HG03521 (cell line): ENCODE measurements around the gene CERS3.
"Not testable (repeated sequence)": the region's sequence is repeated elsewhere in the genome, so short reads cannot be mapped to it uniquely, and the experiment has no call there.

Source experiments
- ATAC-seq: cut with Tn5 transposase; IDR thresholded peaks from one replicate; pipeline ENCODE4 v1.9.1; 2021; ENCODE audit warnings: mild to moderate bottlenecking, moderate library complexity; ENCODE audit not compliant: unreplicated experiment

CERS3 gene

GRCh38 chr15:100468285-100468684 lies 60.5 kb downstream of the CERS3 start:
- no peak for ATAC-seq

GRCh38 chr15:100466073-100466472 lies 62.7 kb downstream of the CERS3 start:
- ATAC-seq: no peak

- ATAC-seq: no peak
These were observed 63.9 kb downstream of the CERS3 start for GRCh38 chr15:100464888-100465287.

GRCh38 chr15:100464256-100464655 lies 64.5 kb downstream of the CERS3 start:
- no peak for ATAC-seq

GRCh38 chr15:100463515-100463914 lies 65.2 kb downstream of the CERS3 start:
- no peak for ATAC-seq

GRCh38 chr15:100461049-100461448 lies 67.7 kb downstream of the CERS3 start:
- ATAC-seq: no peak

- no peak for ATAC-seq
These were observed 71.5 kb downstream of the CERS3 start for GRCh38 chr15:100457201-100457600.

GRCh38 chr15:100454148-100454547 lies 74.6 kb downstream of the CERS3 start:
- ATAC-seq: no peak

GRCh38 chr15:100448481-100448880 lies 80.3 kb downstream of the CERS3 start:
- ATAC-seq: no peak

- not testable (repeated sequence) for ATAC-seq
These were observed 87.7 kb downstream of the CERS3 start for GRCh38 chr15:100441063-100441462.

- no peak for ATAC-seq
These were observed 89.2 kb downstream of the CERS3 start for GRCh38 chr15:100439514-100439913.

GRCh38 chr15:100438570-100438969 lies 90.2 kb downstream of the CERS3 start:
- ATAC-seq: peak; percentile 75

GRCh38 chr15:100437261-100437660 lies 91.5 kb downstream of the CERS3 start:
- ATAC-seq: no peak

GRCh38 chr15:100434561-100434960 lies 94.2 kb downstream of the CERS3 start:
- ATAC-seq: no peak

- no peak for ATAC-seq
These were observed 94.7 kb downstream of the CERS3 start for GRCh38 chr15:100434038-100434437.

- no peak for ATAC-seq
These were observed 95.4 kb downstream of the CERS3 start for GRCh38 chr15:100433304-100433703.

GRCh38 chr15:100430411-100430810 lies 98.3 kb downstream of the CERS3 start:
- no peak for ATAC-seq

GRCh38 chr15:100429116-100429728 lies 99.5 kb downstream of the CERS3 start:
- no peak for ATAC-seq

- no peak for ATAC-seq
These were observed 101.8 kb downstream of the CERS3 start for GRCh38 chr15:100426937-100427336.

- ATAC-seq: no peak
These were observed 123.6 kb downstream of the CERS3 start for GRCh38 chr15:100405179-100405578.

GRCh38 chr15:100400996-100401395 lies 127.8 kb downstream of the CERS3 start:
- no peak for ATAC-seq

- no peak for ATAC-seq
These were observed 133.9 kb downstream of the CERS3 start for GRCh38 chr15:100394736-100395440.

- ATAC-seq: no peak
These were observed 135.7 kb downstream of the CERS3 start for GRCh38 chr15:100393008-100393407.
